NCI-H446 (cell line): ENCODE results near the gene GSN.

ENCODE experiments used
- DNase-seq, 2 experiments: peaks; one replicate each; lab custom pipeline; 2025; lab: John Stamatoyannopoulos, UW

GSN gene

DNA sequence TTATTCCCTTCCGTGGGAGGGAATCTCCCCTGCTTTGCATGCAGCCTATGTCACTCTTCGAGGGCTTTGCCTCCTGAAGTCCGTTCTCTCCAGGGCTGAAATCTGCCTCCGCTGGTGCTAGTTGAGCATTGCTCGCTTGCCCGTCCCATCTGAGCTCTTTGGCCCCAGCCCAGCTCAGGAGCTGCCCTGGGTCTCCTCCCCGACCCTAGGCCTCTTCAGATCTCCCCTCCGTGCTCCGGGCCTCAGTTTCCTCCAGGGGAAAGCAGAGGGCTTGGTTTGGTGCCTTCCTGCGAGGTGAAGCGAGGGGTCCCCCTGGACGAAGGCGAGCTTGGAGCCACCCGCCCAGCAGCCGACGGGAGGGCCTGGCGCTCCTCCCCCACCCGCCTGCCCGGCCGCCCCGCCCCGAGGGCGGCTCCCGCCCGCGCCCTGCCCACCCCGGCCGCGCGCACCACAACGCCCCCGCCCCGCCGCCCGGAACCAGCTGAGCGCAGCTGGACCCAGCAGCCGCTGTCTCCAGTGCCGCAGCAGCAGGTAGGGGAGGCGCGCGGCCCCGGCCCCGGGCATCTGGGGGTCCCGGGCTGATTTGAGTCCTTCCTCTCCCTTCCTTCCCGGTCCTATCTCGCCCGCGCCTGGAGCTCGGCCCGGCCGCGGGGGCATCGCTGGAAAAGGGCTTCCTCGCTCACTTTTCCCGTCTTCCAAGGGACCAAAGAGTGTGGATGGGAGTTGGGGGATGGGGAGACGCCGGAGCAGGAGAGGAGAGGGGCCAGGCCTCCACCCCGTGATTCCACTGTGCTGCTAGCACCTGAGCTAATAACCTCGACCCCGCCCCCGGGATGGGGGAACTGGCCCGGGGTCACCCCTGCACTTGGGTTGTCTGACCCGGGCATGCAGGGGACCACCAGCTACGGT, at the start of gene GSN:
Gene GSN (plus strand): TSS at position 474 of the 909 bp plus-strand sequence. CDS start 33,810 bp downstream, outside the sequence.
- peak in 1 of 2 experiments; percentile 33 for DNase-seq

GRCh38 chr9:121218357-121219027, 49.5 kb upstream of the GSN start:
- DNase-seq = no peak

- no peak for DNase-seq
Observed at GRCh38 chr9:121219530-121219929, 48.4 kb upstream of the GSN start.

DNA sequence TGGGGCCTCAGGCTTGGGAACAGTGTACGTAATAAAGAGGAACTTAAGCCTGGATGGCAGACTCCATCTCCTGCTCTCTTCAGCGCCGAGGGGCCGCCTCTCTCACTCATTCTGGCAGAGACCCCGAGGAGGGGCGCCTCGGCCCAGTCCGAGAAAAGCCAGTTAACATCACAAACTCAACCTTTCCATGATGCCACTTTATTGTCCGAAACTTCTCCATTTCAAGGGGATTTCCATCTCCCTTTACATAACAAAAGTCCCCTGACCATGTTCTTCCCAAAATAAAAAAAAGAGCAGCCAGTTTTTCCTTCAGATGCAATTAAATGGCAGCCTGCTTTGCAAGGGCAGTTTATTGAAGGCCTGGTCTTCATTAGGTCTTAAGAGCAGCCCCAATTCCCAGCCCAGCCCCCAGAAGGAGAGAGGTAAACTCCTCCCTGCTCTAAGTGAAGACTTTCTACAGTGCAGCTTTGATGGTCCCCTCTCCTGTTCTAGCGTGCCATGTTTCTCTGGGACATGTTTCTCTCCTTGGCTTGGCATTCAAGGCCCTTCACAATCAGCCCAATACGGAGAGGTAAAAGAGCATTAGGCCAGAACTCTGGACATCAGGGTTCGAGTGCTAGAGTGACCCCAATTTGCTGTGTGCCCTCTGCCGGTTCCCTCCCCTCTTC, 46.8 kb upstream of the GSN start:
- no peak for DNase-seq

- DNase-seq = no peak
Observed at GRCh38 chr9:121221664-121222055, 46.3 kb upstream of the GSN start.

GRCh38 chr9:121222524-121223171, 45.3 kb upstream of the GSN start:
- DNase-seq = peak in 1 of 2 experiments; percentile 55

- DNase-seq = no peak
Observed at GRCh38 chr9:121225240-121225639, 42.7 kb upstream of the GSN start.

- no peak for DNase-seq
Observed at GRCh38 chr9:121226175-121226574, 41.8 kb upstream of the GSN start.

DNA sequence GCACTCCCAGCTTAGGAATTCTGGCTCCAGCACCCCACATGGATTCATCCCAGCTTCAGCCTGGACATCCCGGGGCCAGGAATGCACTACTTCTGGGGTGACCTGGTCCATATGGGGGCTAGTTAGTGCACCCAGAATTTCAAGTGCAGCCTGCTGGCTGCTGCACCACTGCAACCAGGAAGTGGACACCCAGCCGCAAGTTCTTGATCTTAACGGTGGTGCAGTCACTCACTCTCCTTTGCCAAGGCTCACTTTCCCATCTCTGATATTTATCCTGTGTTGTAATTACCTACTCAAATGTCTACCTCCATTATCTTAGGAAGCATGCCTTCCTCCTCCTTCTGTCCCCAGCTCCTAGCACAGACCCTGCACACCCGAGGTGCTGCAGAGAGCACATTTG, 40.1 kb upstream of the GSN start:
- no peak for DNase-seq

DNA sequence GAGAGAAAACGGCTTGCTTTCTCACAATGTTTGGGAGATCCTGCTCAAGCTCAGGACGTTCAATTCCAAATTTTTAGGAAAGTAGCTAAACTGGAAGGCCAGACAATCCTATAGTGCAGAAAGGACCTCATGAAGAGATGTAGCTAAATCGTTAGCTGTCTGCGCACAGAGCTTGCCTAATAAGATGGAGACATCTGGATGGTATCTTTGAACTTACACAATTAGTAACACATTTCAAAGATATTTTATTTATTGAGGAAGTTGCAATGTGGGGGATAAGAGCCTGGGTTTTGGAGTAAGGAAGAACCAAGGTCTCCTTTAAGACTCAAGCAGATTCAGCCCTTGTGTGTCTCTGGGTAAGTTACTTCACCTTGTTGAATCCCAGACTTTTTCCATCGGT, 37.7 kb upstream of the GSN start:
- DNase-seq = no peak

GRCh38 chr9:121232251-121232650, 35.7 kb upstream of the GSN start:
- no peak for DNase-seq

DNA sequence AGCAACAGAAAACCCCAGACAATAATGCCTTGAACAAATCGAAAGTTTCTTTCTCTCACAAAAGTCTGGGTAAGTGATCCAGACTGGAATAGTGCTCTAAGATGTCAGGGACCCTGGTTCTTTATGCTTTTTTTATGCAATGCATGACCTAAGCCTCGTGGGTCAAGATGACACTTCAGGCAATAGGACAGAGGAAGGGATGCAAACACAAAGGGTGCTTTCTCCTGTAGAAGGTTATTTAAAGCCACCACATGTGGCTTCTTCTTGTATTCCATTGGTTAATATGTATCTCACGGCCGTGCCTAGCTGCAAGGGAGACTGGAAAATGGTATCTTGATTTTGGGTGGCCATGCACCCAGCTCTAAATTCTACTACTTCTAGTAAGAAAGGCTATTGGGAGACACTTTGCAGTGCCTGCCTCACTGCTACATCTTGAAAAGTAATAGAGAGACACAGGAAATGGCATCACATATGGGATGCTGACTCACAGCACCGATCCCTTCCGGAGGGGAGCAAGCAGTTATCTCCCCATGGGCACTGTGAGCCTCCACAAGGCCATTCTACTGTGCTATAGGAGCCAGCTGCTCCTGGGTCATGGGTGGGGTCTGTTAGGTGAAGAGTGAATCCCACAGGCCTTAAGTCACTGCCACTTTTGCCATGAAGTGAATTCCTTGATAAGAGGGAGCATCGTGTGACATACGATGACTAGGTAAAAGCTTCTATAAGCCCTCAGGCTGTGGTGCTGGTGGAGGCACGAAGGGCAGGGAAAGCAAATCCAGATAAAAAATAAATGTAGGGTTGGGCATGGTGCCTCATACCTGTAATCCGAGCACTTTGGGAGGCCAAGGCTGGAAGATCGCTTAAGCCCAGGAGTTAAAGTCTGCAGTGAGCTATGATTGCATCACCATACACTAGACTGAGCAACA, 33.8 kb upstream of the GSN start:
- DNase-seq = no peak

DNA sequence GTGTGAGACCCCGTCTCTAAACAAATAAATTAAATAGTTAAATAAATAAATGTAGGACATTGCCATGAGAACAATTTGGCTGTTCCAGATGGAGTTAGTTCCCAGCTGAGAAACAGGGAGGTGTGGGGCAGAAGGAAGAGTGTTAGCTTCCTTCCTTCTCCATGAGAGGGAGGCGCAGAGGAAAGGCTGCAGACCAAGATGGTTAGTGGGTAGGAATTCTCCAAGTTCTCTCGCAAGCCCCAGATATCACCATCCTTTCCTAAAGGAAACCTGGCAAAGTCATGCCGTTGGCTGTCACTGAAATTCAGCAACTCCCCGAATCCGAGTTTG, 33.2 kb upstream of the GSN start:
- DNase-seq = no peak

DNA sequence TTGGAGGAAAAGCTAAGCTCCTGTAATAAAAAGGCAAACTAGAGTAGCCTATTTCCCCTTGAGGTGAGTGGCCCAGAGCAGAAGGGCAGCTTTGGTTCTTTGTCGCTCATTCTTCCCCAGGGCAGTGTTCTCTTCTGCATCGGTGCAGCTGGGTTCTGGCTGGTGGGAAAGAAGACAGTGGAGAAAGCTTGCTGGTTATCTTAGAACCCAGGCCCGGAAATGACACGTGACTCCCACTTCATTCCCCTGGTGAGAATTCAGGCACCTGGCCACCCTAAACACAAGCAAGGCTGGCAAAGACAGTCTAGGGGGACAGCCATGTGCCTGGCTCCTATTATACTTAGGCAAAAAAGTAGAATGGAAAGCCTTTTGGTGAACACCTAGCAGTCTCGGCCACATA, 32.5 kb upstream of the GSN start:
- no peak for DNase-seq

GRCh38 chr9:121237916-121238315, 30.0 kb upstream of the GSN start:
- no peak for DNase-seq

- no peak for DNase-seq
Observed at GRCh38 chr9:121239071-121239470, 28.9 kb upstream of the GSN start.

GRCh38 chr9:121239851-121240250, 28.1 kb upstream of the GSN start:
- DNase-seq = no peak

DNA sequence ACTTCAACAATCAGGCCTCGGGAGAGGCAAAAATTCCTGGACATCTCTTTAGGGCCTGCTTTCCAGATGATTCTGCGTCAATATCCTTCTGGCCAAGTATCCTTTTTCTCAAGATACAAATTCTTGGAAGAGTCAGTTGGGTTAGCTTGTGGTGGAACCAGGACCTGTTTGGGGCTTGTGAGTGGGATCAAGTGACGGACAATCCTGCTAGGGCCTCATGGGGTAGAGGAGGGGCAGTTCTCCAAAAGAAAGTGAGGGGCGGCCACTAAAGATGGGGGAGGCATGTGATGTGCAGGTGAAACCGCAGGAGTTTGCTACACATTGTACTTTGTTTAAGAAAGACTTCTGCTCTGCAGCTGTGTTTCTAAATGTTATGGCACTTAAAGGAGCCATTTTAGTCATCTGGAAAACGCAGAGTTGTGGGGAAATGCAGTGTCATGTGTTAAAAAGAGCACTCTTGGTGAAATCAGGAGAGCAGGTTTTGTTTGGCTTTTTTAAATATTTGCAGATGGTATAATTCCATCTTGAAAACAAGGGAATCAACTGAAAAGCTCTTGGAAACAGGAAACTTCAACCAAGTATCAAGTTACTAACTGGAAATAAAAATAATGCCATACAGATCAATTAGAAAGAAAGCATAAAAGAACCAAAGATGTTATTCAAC, 27.4 kb upstream of the GSN start:
- no peak for DNase-seq

- DNase-seq = no peak
Observed at GRCh38 chr9:121242219-121242958, 25.6 kb upstream of the GSN start.

- no peak for DNase-seq
Observed at GRCh38 chr9:121242959-121243346, 25.0 kb upstream of the GSN start.
